ENCODE results near the gene LZTS2. TPM values are rescaled to one million over a fixed set of nuclear protein-coding genes. Genes with fewer than 3 reads are reported as not detected.

Gene LZTS2
- total RNA-seq, 2 donors from 2014 or later: 16.0 to 23.4 TPM

DNA sequence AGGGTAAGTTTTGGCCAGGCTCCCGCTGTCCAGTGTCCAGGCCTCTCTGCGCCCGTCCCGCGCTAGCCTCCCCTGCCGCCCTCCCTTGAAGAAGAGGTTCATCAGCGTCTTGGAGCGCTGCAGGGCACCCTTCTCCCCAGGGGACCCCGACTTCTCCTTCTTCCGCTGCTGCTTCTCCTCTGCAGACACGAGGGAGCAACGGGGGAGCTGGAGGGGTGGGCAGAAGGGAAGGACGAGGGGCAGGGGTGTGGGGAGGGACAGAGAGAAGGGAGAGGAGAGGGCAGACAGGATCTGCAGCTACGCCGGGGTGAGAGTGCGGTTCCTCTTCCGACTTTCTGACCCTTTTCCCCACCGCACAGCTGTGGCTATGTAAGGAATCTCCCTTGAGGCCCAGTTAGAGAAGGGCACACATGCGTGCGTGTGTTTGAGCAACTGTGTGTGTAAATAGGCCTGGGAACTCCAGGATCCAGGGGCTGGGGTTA lies 18.6 kb downstream of the LZTS2 start:
- peaks cover 12% of the 10 kb centered on the region for H3K4me1 Mint-ChIP-seq
- ATAC-seq: no peak
- no peaks in the 10 kb centered on the region for H3K9me3 ChIP-seq (ENCODE audit: control insufficient read depth, low read length, poor library complexity, severe bottlenecking)
- H3K27ac Mint-ChIP-seq: no peak overlapping the region
- H3K27me3 Mint-ChIP-seq: peaks cover 56% of the 10 kb centered on the region
- peaks cover 8% of the 10 kb centered on the region for H3K36me3 Mint-ChIP-seq (ENCODE audit: low read depth)
- no peak for DNase-seq
- no peak overlapping the region for H3K4me3 Mint-ChIP-seq

DNA sequence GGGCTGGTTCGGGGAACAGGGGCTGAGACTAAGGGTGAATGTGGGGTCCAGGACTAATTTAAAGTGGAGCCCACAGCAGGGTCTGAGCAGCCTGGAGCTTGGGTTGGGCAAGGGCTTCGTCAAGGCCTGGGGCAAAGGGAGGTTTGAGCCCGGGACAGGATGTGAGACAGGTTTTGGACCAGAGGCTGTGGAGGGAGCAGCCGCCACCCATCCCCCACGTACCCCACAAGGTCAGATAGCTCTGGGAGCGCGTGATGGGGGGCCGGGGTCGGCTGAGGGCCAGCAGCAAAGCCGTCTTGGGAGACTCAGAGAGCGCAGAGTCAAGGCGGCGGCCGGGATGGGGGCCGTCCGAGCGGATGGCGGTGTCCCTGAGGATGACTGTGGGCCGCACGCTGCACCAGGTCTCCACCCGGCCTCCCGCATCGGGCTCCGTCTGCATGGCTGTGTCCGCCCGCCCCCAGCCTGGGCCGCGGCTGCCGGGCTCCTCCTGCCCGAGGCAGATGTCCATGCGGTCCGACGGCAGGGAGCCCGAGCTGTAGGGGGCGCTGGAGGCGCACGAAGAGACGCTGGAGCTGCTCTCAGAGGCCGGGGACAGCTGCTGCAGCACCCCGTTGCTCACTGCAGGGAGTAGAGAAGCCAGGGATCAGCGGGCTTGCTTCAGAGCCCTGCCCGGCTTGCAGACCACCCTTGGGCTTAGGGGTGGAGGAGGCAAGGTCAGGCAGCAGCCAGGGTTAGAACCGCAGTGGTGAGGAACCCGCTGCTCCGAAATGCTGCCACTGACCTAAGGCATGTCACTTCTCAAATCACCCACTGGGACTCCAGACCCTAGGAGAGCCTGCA lies 19.2 kb downstream of the LZTS2 start:
- no peaks in the 10 kb centered on the region for H3K9me3 ChIP-seq (ENCODE audit: control insufficient read depth, low read length, poor library complexity, severe bottlenecking)
- peak; percentile 47 to 69 (median 51) for DNase-seq
- H3K4me1 Mint-ChIP-seq: peaks cover 8% of the 10 kb centered on the region
- H3K36me3 Mint-ChIP-seq (ENCODE audit: low read depth): peaks cover 8% of the 10 kb centered on the region
- peaks cover 52% of the 10 kb centered on the region for H3K27me3 Mint-ChIP-seq
- ATAC-seq: peak; percentile 79
- no peak overlapping the region for H3K4me3 Mint-ChIP-seq
- H3K27ac Mint-ChIP-seq: no peak overlapping the region

DNA sequence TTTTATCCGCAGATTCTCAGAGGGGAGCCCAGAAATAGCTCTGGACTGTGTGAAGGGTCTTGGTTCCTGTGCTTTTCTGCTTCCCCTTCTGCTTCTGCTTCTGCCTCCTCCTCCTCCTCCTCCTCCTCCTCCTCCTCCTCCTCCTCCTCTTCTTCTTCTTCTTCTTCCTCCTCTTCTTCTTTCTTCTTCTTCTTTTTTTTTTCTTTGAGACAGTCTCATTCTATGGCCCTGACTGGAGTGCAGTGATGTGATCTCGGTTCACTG lies 19.8 kb downstream of the LZTS2 start:
- peaks cover 52% of the 10 kb centered on the region for H3K27me3 Mint-ChIP-seq
- no peak overlapping the region for H3K27ac Mint-ChIP-seq
- DNase-seq (no peak), ATAC-seq (no peak)
- H3K4me1 Mint-ChIP-seq: peaks cover 5% of the 10 kb centered on the region
- H3K9me3 ChIP-seq (ENCODE audit: control insufficient read depth, low read length, poor library complexity, severe bottlenecking): no peaks in the 10 kb centered on the region
- H3K4me3 Mint-ChIP-seq: peak overlapping the region; percentile 68
- H3K36me3 Mint-ChIP-seq (ENCODE audit: low read depth): peaks cover 8% of the 10 kb centered on the region

DNA sequence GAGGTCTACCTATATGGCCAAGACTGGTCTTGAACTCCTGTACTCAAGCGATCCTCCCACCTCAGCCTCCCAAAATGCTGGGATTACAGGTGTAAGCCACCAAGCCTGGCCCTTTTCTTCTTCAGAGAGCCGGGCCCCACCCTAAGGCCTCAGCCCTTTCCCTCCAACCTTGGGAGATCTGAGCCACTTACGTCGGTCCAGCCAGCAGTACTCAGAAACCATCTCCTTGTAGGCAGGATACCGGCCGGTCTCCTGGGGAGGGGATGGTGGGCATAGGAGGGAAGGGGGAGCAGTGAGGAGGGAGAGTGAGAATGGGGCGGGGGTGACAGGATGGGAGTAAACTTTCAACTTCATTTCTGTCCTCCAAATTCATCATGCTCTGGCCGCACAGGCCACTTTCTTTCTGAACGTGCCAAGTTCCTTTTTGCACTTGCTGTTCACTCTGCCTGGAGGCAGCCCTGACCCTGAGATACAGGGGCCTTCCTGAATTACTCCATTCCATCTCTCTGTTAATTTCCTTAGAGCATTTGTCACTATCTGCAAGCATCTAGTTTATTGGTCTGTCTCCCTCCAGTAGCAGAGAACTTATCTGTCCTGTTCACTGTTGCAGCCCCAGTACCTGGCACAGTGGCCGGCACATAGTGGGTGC lies 20.9 kb downstream of the LZTS2 start:
- Mint-ChIP-seq H3K27ac (no peak overlapping the region), H3K27me3 (peaks cover 42% of the 10 kb centered on the region), H3K4me1 (peaks cover 2% of the 10 kb centered on the region), H3K4me3 (no peak overlapping the region), H3K36me3 (ENCODE audit: low read depth) (peaks cover 8% of the 10 kb centered on the region)
- DNase-seq: no peak
- no peak for ATAC-seq
- no peaks in the 10 kb centered on the region for H3K9me3 ChIP-seq (ENCODE audit: control insufficient read depth, low read length, poor library complexity, severe bottlenecking)

DNA sequence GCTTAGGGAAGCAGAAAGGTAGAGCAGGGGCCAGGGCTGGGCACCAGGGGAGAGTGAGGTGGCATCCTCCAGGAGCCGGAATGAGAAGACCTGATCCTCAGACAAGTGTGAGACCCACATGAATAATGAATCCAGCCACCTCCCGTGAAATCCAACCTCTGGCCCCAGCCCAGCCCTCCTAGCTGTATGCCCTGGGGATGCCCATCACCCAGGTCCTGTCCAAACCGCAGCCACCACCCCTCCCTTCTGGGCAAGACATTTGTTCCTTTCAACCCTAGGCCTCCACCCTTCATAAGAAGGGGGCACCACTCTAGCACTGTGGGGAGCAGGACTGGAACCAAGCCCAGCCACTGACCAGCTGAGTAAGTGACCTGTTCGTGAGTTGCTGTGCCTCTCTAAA lies 21.6 kb downstream of the LZTS2 start:
- Mint-ChIP-seq H3K27ac (no peak overlapping the region), H3K4me1 (peaks cover 2% of the 10 kb centered on the region), H3K4me3 (no peak overlapping the region), H3K27me3 (peaks cover 37% of the 10 kb centered on the region), H3K36me3 (ENCODE audit: low read depth) (peaks cover 6% of the 10 kb centered on the region)
- no peaks in the 10 kb centered on the region for H3K9me3 ChIP-seq (ENCODE audit: control insufficient read depth, low read length, poor library complexity, severe bottlenecking)
- DNase-seq (no peak), ATAC-seq (no peak)

DNA sequence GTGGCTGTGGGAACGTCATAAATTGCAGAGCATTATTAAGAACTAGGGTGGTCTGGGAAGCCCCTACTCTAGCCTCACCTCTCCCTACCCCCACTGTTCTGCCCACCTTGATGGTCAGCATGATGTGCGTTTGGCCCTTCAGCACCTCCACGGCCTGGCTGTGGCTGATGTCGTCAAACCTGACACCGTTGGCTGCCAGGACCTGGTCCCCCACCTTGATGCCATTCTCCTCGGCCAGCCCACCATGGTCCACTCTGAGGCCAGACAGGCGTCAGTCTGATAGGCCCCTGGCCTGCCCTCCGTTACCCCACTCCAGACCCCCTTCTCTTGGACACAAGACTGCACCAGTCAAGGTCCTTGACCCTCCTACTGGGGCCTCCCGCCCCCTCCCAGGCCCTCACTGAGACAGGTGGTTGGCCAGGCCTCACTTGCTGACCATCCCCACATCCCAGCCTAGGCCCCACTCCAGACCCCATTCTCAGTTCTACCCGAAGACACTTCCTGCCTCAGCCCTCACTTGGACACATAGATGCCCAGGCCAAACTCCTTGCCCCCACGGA lies 22.2 kb downstream of the LZTS2 start:
- peaks cover 2% of the 10 kb centered on the region for H3K4me1 Mint-ChIP-seq
- peaks cover 32% of the 10 kb centered on the region for H3K27me3 Mint-ChIP-seq
- H3K27ac Mint-ChIP-seq: no peak overlapping the region
- H3K4me3 Mint-ChIP-seq: no peak overlapping the region
- ATAC-seq (no peak), DNase-seq (no peak)
- peaks cover 3% of the 10 kb centered on the region for H3K36me3 Mint-ChIP-seq (ENCODE audit: low read depth)
- no peaks in the 10 kb centered on the region for H3K9me3 ChIP-seq (ENCODE audit: control insufficient read depth, low read length, poor library complexity, severe bottlenecking)

DNA sequence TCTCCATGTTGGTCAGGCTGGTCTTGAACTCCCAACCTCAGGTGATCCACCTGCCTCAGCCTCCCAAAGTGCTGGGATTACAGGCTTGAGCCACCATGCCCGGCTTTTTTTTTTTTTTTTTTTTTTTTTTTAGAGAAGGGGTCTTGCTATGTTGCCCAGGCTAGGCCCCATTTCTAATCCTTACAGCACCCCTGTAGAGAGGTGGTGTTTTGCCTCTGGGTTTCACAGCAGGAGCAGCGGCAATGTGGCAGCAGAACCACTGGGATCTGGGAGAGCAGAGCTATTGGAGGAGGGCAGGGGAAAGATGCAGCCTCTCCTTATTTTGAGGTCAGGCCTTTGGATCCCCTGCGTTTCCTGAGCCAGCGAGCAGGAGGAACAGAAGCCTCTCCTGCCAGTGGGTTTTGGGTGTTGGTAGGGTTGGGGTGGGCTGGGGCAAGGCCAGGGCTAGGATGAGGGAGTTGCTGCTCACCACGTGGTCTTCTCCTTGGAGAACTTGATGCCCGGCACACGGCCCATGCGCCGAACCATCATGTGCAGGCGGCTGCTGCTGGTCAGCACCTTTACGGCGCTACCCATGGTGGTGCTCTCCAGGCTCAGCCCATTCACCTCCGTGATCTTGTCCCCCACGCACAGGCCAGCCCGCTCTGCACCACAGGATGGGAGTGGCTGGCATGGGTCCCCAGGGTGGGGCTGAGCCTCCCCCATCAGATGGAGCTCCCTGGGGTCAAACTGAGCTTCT lies 23.5 kb downstream of the LZTS2 start:
- DNase-seq (no peak), ATAC-seq (no peak)
- H3K36me3 Mint-ChIP-seq (ENCODE audit: low read depth): peaks cover 3% of the 10 kb centered on the region
- no peak overlapping the region for H3K27ac Mint-ChIP-seq
- no peak overlapping the region for H3K4me3 Mint-ChIP-seq
- no peaks in the 10 kb centered on the region for H3K9me3 ChIP-seq (ENCODE audit: control insufficient read depth, low read length, poor library complexity, severe bottlenecking)
- H3K27me3 Mint-ChIP-seq: peaks cover 30% of the 10 kb centered on the region
- peaks cover 2% of the 10 kb centered on the region for H3K4me1 Mint-ChIP-seq

DNA sequence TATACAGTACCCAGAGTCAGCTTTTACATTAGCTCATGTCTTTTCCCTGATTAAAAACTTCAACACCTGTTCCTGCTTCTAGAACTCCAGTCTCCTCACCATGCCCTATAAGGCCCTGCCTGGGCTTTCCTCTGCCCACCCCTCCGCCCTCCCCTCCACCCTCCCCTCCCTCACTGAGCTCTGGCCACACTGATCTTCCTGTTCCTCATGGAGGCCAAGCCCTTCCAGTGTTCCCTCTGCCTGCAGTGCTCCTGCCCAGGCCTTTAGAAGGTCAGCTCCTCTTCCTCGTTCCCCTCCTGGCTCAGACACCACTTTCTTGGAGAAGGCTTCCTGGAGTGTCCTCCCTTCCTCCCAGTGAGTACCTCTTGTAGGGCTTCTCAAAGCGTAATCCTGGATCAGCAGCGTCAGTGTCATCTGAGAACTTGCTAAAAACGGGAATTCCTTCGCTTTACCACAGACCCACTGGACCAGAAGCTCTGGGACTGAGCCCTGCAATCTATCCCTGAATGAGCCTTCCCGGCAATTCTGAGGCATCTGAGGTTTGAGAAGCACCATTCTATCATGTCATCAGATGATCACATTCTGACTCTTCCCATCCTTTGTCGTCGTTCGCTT lies 27.6 kb downstream of the LZTS2 start:
- H3K27me3 Mint-ChIP-seq: peaks cover 12% of the 10 kb centered on the region
- no peak overlapping the region for H3K27ac Mint-ChIP-seq
- no peaks in the 10 kb centered on the region for H3K9me3 ChIP-seq (ENCODE audit: control insufficient read depth, low read length, poor library complexity, severe bottlenecking)
- DNase-seq: no peak
- H3K4me3 Mint-ChIP-seq: no peak overlapping the region
- ATAC-seq: no peak
- no peaks in the 10 kb centered on the region for H3K36me3 Mint-ChIP-seq (ENCODE audit: low read depth)
- H3K4me1 Mint-ChIP-seq: peaks cover 10% of the 10 kb centered on the region

DNA sequence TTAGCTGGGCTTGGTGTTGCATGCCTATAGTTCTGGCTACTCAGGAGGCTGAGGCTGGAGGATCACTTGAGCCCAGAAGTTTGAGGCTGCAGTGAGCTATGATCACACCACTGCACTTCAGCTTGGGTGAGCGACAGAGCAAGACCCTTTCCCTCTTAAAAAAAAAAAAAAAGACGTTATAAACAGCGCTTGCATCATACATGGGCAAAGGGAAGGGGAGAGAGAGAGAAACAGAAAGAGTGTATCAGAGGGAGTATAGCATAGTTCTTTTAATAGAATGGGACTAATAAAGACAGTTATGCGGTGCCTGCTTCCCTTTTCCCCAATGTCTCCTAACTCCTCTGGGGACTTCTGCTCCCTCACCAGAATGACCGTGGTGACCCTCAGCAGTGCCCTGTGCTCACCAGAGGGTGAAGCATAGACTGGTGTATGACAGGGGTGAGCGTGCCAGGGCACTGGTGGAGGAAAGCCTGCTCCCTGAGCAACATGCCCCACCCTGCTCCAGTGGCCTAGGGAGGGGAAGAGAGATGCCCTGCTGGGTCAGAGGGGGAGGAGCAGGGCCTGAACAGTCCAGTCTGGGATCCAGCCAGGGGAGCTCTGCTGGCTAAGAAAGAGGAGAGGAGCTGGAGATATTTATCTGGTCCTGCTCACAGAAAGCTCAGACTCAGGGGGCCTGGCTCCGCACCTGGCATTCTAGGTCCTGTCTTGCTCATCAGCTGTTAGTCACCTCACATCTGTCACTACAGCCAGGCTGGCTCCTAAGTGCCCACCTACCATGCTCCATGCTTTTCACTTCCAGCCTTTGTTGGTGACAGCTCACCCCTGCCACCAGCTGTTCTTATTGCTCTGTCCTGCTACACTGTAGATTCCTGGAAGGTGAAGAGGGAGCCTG lies 29.1 kb downstream of the LZTS2 start:
- no peaks in the 10 kb centered on the region for H3K9me3 ChIP-seq (ENCODE audit: control insufficient read depth, low read length, poor library complexity, severe bottlenecking)
- no peak for DNase-seq
- H3K4me3 Mint-ChIP-seq: no peak overlapping the region
- H3K27me3 Mint-ChIP-seq: peaks cover 12% of the 10 kb centered on the region
- H3K4me1 Mint-ChIP-seq: peaks cover 23% of the 10 kb centered on the region
- H3K27ac Mint-ChIP-seq: no peak overlapping the region
- peaks cover 3% of the 10 kb centered on the region for H3K36me3 Mint-ChIP-seq (ENCODE audit: low read depth)
- ATAC-seq: no peak

DNA sequence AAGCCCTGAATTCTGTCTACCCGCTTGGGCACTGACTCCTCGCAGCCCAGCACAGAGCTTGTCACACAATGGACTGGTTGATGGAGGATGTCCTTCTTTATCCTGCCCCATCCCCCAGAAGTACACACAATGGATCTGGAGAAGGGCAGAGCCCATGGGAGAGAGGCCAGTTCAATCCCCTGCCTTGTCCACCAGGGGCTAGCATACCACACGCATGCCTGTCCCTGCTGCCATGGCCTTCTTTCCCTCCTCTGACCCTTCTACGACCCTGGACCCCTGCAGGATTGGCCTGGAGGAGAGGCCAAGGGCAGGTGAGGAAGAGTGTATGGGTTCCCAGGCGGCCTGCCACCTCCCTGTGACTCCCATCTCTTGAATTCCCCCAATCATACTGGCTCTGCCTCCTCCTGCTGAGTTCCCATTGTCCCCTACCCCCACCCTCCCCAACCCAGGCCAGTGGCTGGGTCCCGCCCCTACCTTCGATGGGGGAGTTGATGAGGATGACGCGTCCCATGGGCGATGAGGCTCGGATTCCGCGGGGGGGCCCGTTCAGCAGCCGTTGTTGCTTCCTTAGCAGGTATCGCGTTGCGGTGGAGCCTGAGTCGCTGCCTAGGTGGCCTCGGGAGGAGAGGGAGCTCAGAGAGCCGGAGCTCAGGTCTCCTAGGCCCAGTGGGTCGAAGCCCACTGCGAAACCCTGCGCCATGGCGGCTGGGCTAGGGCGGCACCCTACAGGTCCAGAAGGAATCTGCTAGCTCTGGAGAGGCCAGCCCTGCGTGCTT lies 30.1 kb downstream of the LZTS2 start:
- Mint-ChIP-seq H3K4me1 (peaks cover 24% of the 10 kb centered on the region), H3K27me3 (peaks cover 12% of the 10 kb centered on the region), H3K36me3 (ENCODE audit: low read depth) (peaks cover 3% of the 10 kb centered on the region), H3K4me3 (no peak overlapping the region), H3K27ac (no peak overlapping the region)
- H3K9me3 ChIP-seq (ENCODE audit: control insufficient read depth, low read length, poor library complexity, severe bottlenecking): no peaks in the 10 kb centered on the region
- no peak for DNase-seq
- no peak for ATAC-seq

DNA sequence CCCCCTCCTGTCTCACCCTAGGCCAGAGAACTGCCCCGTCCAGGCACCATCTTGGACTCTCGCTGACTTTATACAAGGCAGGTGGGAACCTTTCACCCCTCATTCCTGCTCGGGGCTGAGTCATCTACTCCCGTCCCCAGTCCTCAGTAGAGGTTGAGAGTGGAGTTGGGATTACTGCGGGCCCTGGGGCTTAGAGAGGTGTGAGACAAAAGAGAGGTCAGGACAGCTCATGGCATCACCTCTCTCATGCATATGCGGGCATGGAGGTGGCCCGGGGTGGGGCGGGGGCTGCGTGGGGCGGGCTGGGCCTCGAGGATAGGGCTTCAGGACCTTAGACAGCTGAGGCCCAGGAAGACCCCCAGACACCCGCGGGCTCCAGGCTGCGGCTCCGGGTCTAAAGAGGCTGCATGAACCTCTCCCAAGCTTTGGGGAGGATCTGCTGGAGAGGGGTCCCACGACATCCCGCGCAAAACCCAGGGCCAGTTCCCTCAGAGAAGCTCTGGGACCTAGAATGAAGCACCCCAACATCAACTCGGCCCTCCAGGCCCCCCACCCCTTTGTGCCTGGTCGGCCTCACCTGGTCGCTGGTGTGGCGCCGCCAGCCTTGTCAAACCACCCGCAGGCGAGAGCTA lies 31.0 kb downstream of the LZTS2 start:
- Mint-ChIP-seq H3K4me1 (peaks cover 24% of the 10 kb centered on the region), H3K27me3 (peaks cover 12% of the 10 kb centered on the region), H3K36me3 (ENCODE audit: low read depth) (peaks cover 3% of the 10 kb centered on the region), H3K4me3 (peak overlapping the region; percentile 97), H3K27ac (peak overlapping the region; percentile 95)
- no peak for DNase-seq
- ATAC-seq: no peak
- no peaks in the 10 kb centered on the region for H3K9me3 ChIP-seq (ENCODE audit: control insufficient read depth, low read length, poor library complexity, severe bottlenecking)

Data from T-helper 17 cell (primary cell).